HepG2 (cell line): ENCODE results near the gene APOL4. TPM values are rescaled to one million over a fixed set of nuclear protein-coding genes. Genes with fewer than 3 reads are reported as not detected.

Experiments used
- ATAC-seq: fragments of 200-7000 bp; cut with Tn5 transposase; 3 replicates; pipeline ENCODE4 v1.9.1; 2020; ENCODE audit warnings: mild to moderate bottlenecking, moderate library complexity
- BruUV-seq: library from RNA; stranded (reverse); fragments of 400-500 nt; replicated peaks from 2 replicates; lab custom pipeline; 2021; lab: Mats Ljungman, UMichigan
- CTCF ChIA-PET: fragments of 300-600 bp; formaldehyde crosslinking; extraction: SDS; loops from one replicate; lab custom pipeline; 2021; ENCODE audit warnings: low total read pairs, inconsistent platforms, low intra/inter-chr PET ratio; lab: Yijun Ruan, JAX
- POLR2A ChIA-PET: fragments of 350-600 bp; sonication (Branson Sonifier 250); formaldehyde crosslinking; loops from one replicate; lab custom pipeline; 2020; ENCODE audit warnings: antibody characterized with exemption, inconsistent platforms; lab: Yijun Ruan, JAX
- DNase-seq: peaks from one replicate; pipeline ENCODE4 v3.0.0-alpha.2; 2015; ENCODE audit warnings: low spot score
- FAIRE-seq: peaks from 3 replicates; lab custom pipeline; 2011; peaks lifted over from hg19 to GRCh38; lab: Jason Lieb, UNC
- H2AFZ ChIP-seq: one replicate; pipeline ENCODE4 v1.6.1; 2011; ENCODE audit warnings: low read length, inconsistent platforms
- H3K27ac ChIP-seq: fragments of 300-600 bp; 3 replicates; pipeline ENCODE4 v1.8.0; 2011; ENCODE audit warnings: mixed run types, mild to moderate bottlenecking, mixed read lengths, low read length, inconsistent platforms; ENCODE audit not compliant: insufficient read depth; ENCODE audit errors: extremely low read length
- H3K27me3 ChIP-seq, 2 experiments: fragments of 200-600 bp in 1 of 2; 2 replicates in 1 of 2; 3 replicates in 1 of 2; pipeline versions ENCODE4 v1.6.0 to v1.8.0; 2011; ENCODE audit warnings: low read length in 2 of 2, mild to moderate bottlenecking in 2 of 2, moderate library complexity in 2 of 2, inconsistent platforms in 1 of 2; ENCODE audit not compliant: insufficient read depth in 2 of 2, control insufficient read depth in 1 of 2
- H3K36me3 ChIP-seq, 2 experiments: fragments of 200-600 bp in 1 of 2; replicated peaks in 1 of 2; 2 replicates in 1 of 2; 3 replicates in 1 of 2; pipeline versions ENCODE4 v1.5.1 to v1.8.0; 2011; ENCODE audit warnings: low read length in 2 of 2, inconsistent platforms in 1 of 2; ENCODE audit not compliant: insufficient read depth in 2 of 2, control insufficient read depth in 1 of 2
- H3K4me1 ChIP-seq: 2 replicates; pipeline ENCODE4 v1.5.1; 2012; ENCODE audit warnings: low read length, inconsistent platforms; ENCODE audit not compliant: insufficient read depth
- H3K4me2 ChIP-seq: 2 replicates; pipeline ENCODE4 v1.6.0; 2011; ENCODE audit warnings: low read depth, low read length, inconsistent platforms
- H3K4me3 ChIP-seq, 3 experiments: fragments of 200-600 bp in 1 of 3; sonication (generic), shearing (Covaris generic) in 1 of 3; replicated peaks in 1 of 3; 2 replicates each; pipeline ENCODE4 v1.5.1; 2011 to 2016; ENCODE audit warnings: low read length in 3 of 3, inconsistent platforms in 2 of 3, low read depth in 2 of 3, mild to moderate bottlenecking in 2 of 3, control low read depth in 1 of 3, mixed read lengths in 1 of 3; ENCODE audit not compliant: insufficient read depth in 1 of 3
- H3K79me2 ChIP-seq: one replicate; pipeline ENCODE4 v1.6.1; 2011; ENCODE audit warnings: low read length, inconsistent platforms; ENCODE audit not compliant: insufficient read depth
- H3K9ac ChIP-seq: 2 replicates; pipeline ENCODE4 v1.6.0; 2011; ENCODE audit warnings: mild to moderate bottlenecking, low read depth, low read length, inconsistent platforms; ENCODE audit not compliant: insufficient read depth
- H3K9me3 ChIP-seq: 2 replicates; pipeline ENCODE4 v1.5.1; 2012; ENCODE audit warnings: mild to moderate bottlenecking, low read length
- H4K20me1 ChIP-seq: 2 replicates; pipeline ENCODE4 v1.6.0; 2011; ENCODE audit warnings: inconsistent platforms, mild to moderate bottlenecking, low read length, moderate library complexity; ENCODE audit not compliant: insufficient read depth
- AHR ChIP-seq: IDR thresholded peaks from 2 replicates; pipeline ENCODE4 v1.6.1; 2018; ENCODE audit warnings: missing genetic modification reagents, missing compliant biosample characterization
- ATF5 ChIP-seq: sonication (generic); formaldehyde crosslinking; IDR thresholded peaks from 2 replicates; pipeline ENCODE4 v1.4.0; 2020; ENCODE audit warnings: mild to moderate bottlenecking, low read depth, missing genetic modification reagents
- CREM ChIP-seq, 2 experiments: sonication (generic) in 1 of 2; formaldehyde crosslinking in 1 of 2; IDR thresholded peaks; 2 replicates each; pipeline versions ENCODE4 v1.4.0 to v1.6.1; 2016 to 2020; ENCODE audit warnings: antibody characterized with exemption in 1 of 2, mild to moderate bottlenecking in 1 of 2, missing genetic modification reagents in 1 of 2
- GATA4 ChIP-seq: sonication (generic); IDR thresholded peaks from 2 replicates; pipeline ENCODE4 v1.6.1; 2016; ENCODE audit warnings: antibody characterized with exemption, low read depth, borderline replicate concordance
- HNRNPK ChIP-seq: fragments of 200-400 bp; formaldehyde crosslinking; IDR thresholded peaks from 2 replicates; pipeline ENCODE4 v1.6.1; 2018; ENCODE audit warnings: low read length, low read depth, moderate library complexity, mild to moderate bottlenecking; ENCODE audit not compliant: poor library complexity, severe bottlenecking
- IKZF1 ChIP-seq: fragments of 450-650 bp; IDR thresholded peaks from 2 replicates; pipeline ENCODE4 v1.7.1; 2016
- ZBTB38 ChIP-seq: sonication (generic); formaldehyde crosslinking; IDR thresholded peaks from 2 replicates; pipeline ENCODE4 v1.5.1; 2020; ENCODE audit warnings: mild to moderate bottlenecking, missing genetic modification reagents
- ZNF569 ChIP-seq: sonication (generic); formaldehyde crosslinking; IDR thresholded peaks from 2 replicates; pipeline ENCODE4 v1.5.0; 2020; ENCODE audit warnings: mild to moderate bottlenecking, missing genetic modification reagents, moderate library complexity, borderline replicate concordance
- ZNF781 ChIP-seq: sonication (generic); formaldehyde crosslinking; IDR thresholded peaks from 2 replicates; pipeline ENCODE4 v1.5.1; 2020; ENCODE audit warnings: borderline replicate concordance, mild to moderate bottlenecking, missing genetic modification reagents; ENCODE audit errors: not compliant biosample characterization
- WGBS: methylation state at CpG from one replicate; pipeline ENCODE4 v1.1.6; 2017; ENCODE audit warnings: low lambda C conversion rate; 5-methylcytosine and 5-hydroxymethylcytosine counted together
- in situ Hi-C: cut with HindIII; loops from 2 replicates; pipeline ENCODE4 v1.10.0; 2017; ENCODE audit warnings: low pct_unique_long_range_greater_than_20kb; ENCODE audit not compliant: extremely low pct_ligation_motif_present
- intact Hi-C: fragments of 100-400 bp; cut with micrococcal nuclease; formaldehyde crosslinking; loops from one replicate; pipeline ENCODE4 v1.10.0; 2022; ENCODE audit not compliant: unreplicated experiment
- polyA plus RNA-seq, 8 experiments: library from polyadenylated mRNA; depleted of rRNA in 3 of 8; stranded (reverse) in 7 of 8; unstranded in 1 of 8; fragments of >200 nt; fragmentation: Illumina TruSeq in 4 of 8; extraction: Trizol in 4 of 8; gene quantifications; 2 replicates each; pipeline versions ENCODE4 v1.2.1 to v1.2.3, GENCODE V29; 2011 to 2016; ENCODE audit warnings: low read depth in 4 of 8, missing spikeins in 1 of 8, mixed read lengths in 1 of 8; ENCODE audit not compliant: insufficient read depth in 1 of 8
- total RNA-seq, 5 experiments: library from RNA; depleted of rRNA; stranded (reverse); fragments of >200 nt; fragmentation: Illumina TruSeq; extraction: Trizol; gene quantifications; 2 replicates each; pipeline ENCODE4 v1.2.3, GENCODE V29; 2016; ENCODE audit warnings: low read depth in 1 of 5

Gene APOL4
- total and polyA plus RNA-seq, 2 of the 13 experiments (the other 11 are each of a cell fraction or from before 2014, with no cell fraction given) = 0.77 to 2.8 TPM

DNA sequence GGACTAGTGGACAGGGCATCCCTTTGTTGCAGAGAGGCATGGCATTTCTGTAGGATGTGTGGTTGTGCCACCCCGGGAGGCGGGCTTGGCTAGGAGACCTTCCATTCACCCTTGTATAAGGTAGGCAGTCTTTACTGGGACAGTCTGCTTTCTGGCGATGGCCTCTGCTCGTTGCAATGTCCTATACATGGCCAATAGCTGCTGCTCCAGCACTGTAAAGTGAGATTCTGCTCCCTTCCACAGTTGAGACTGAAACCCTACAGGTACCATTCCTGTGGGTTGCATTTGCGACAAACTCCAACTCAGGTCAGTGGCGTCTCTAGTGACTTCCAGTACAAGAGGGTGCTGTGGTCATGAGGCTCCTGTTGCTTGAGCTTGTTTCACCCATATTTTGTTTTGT, 20.7 kb downstream of the APOL4 start:
- H2AFZ ChIP-seq = no peak overlapping the region
- DNase-seq (no peak), FAIRE-seq (no peak), ATAC-seq (no peak)
- no peaks in the 10 kb centered on the region for H4K20me1 ChIP-seq
- no peaks in the 10 kb centered on the region for H3K9me3 ChIP-seq
- no peaks in the 10 kb centered on the region for H3K36me3 ChIP-seq
- H3K27me3 ChIP-seq = peaks cover 3 to 19% of the 10 kb centered on the region in 2 experiments; a peak in 4 of 5 replicates
- H3K27ac ChIP-seq = no peak overlapping the region
- no TSS peak for BruUV-seq
- no peak overlapping the region for H3K4me3 ChIP-seq
- H3K4me1 ChIP-seq = no peaks in the 10 kb centered on the region
- H3K79me2 ChIP-seq = no peaks in the 10 kb centered on the region
- H3K9ac ChIP-seq = no peak overlapping the region
- CTCF ChIA-PET = interaction anchor here (2.9 kb wide), 1 partner anchor 36 kb away, joined by 42 read pairs; no protein-coding TSS in a partner anchor
- in situ Hi-C loops = loop anchor here (5.0 kb wide), 1 partner anchor 39 kb away; no protein-coding TSS in a partner anchor
- TF ChIP-seq ZNF569 (CRISPR knock-in tag) (no peak), HNRNPK (no peak), CREM (IDR thresholded peaks at IDR 0.05) (no peak), CREM (CRISPR knock-in tag; IDR thresholded peaks at IDR 0.05) (no peak), ATF5 (CRISPR knock-in tag) (no peak), ZBTB38 (no peak), IKZF1 (no peak), ZNF781 (CRISPR knock-in tag) (no peak), AHR (CRISPR knock-in tag) (no peak), GATA4 (no peak)
- intact Hi-C loops = loop anchor here (1.0 kb wide), 1 partner anchor 36 kb away; no protein-coding TSS in a partner anchor
- no peak overlapping the region for H3K4me2 ChIP-seq
- 35% methylated on average over 6 of the region's 6 CpGs for WGBS
- POLR2A ChIA-PET = no interaction called here
